Activated CD8-positive, alpha-beta memory T cell treated with anti-CD3 and anti-CD28 coated beads, Interleukin-2, amount 50 U/mL, for 1 hour (primary cell): ENCODE measurements around the gene MRM2.

ENCODE experiments used
- DNase-seq: peaks from one replicate; pipeline ENCODE4 v3.0.0-alpha.2; 2020; ENCODE audit errors: extremely low read depth

Gene MRM2

GRCh38 chr7:2203766-2204300 is 38.2 kb downstream of the MRM2 start:
- no peak for DNase-seq

- DNase-seq, result no peak
These were observed 38.9 kb downstream of the MRM2 start for GRCh38 chr7:2202901-2203765.

- DNase-seq, result no peak
These were observed 39.6 kb downstream of the MRM2 start for GRCh38 chr7:2202361-2202761.

- DNase-seq, result no peak
These were observed 40.2 kb downstream of the MRM2 start for GRCh38 chr7:2201686-2202360.

- no peak for DNase-seq
These were observed 40.9 kb downstream of the MRM2 start for GRCh38 chr7:2201128-2201527.

- no peak for DNase-seq
These were observed 41.4 kb downstream of the MRM2 start for GRCh38 chr7:2200584-2200980.

GRCh38 chr7:2199956-2200583 is 41.9 kb downstream of the MRM2 start:
- DNase-seq, result no peak

GRCh38 chr7:2199528-2199927 is 42.5 kb downstream of the MRM2 start:
- DNase-seq, result no peak

GRCh38 chr7:2198760-2199159 is 43.2 kb downstream of the MRM2 start:
- no peak for DNase-seq

- DNase-seq, result no peak
These were observed 43.8 kb downstream of the MRM2 start for GRCh38 chr7:2198206-2198605.

- no peak for DNase-seq
These were observed 44.4 kb downstream of the MRM2 start for GRCh38 chr7:2197436-2198155.

- no peak for DNase-seq
These were observed 45.3 kb downstream of the MRM2 start for GRCh38 chr7:2196381-2197378.

GRCh38 chr7:2195400-2196246 is 46.4 kb downstream of the MRM2 start:
- DNase-seq, result no peak

- DNase-seq, result no peak
These were observed 48.3 kb downstream of the MRM2 start for GRCh38 chr7:2193575-2194305.

- no peak for DNase-seq
These were observed 49.0 kb downstream of the MRM2 start for GRCh38 chr7:2192831-2193534.

GRCh38 chr7:2191016-2191415 is 51.0 kb downstream of the MRM2 start:
- no peak for DNase-seq

GRCh38 chr7:2190531-2190930 is 51.5 kb downstream of the MRM2 start:
- DNase-seq, result no peak

GRCh38 chr7:2186166-2186565 is 55.8 kb downstream of the MRM2 start:
- DNase-seq, result no peak
